Adipocyte (in vitro differentiated cells): ENCODE measurements around the gene PROSER3.

Experiments used
- DNase-seq: peaks from one replicate; pipeline ENCODE4 v3.0.0-alpha.2; 2015; ENCODE audit warnings: low read depth
- H3K27me3 ChIP-seq: replicated peaks from 2 replicates; pipeline ENCODE4 v1.7.0; 2013; ENCODE audit warnings: mild to moderate bottlenecking, low read length, moderate library complexity; ENCODE audit not compliant: control insufficient read depth, insufficient read depth
- H3K36me3 ChIP-seq: 2 replicates; pipeline ENCODE4 v1.7.0; 2013; ENCODE audit warnings: low read length, mild to moderate bottlenecking, moderate library complexity; ENCODE audit not compliant: control insufficient read depth, insufficient read depth, severe bottlenecking
- H3K4me1 ChIP-seq: 2 replicates; pipeline ENCODE4 v1.7.0; 2013; ENCODE audit warnings: mild to moderate bottlenecking, low read length, moderate library complexity; ENCODE audit not compliant: control insufficient read depth, insufficient read depth
- H3K4me3 ChIP-seq: 2 replicates; pipeline ENCODE4 v1.7.0; 2013; ENCODE audit warnings: mild to moderate bottlenecking, low read length, moderate library complexity
- H3K9ac ChIP-seq: 2 replicates; pipeline ENCODE4 v1.7.0; 2013; ENCODE audit warnings: mild to moderate bottlenecking, low read length, moderate library complexity
- H3K9me3 ChIP-seq: 2 replicates; pipeline ENCODE4 v1.7.0; 2013; ENCODE audit warnings: mild to moderate bottlenecking, low read length, moderate library complexity; ENCODE audit not compliant: control insufficient read depth

Gene PROSER3

DNA sequence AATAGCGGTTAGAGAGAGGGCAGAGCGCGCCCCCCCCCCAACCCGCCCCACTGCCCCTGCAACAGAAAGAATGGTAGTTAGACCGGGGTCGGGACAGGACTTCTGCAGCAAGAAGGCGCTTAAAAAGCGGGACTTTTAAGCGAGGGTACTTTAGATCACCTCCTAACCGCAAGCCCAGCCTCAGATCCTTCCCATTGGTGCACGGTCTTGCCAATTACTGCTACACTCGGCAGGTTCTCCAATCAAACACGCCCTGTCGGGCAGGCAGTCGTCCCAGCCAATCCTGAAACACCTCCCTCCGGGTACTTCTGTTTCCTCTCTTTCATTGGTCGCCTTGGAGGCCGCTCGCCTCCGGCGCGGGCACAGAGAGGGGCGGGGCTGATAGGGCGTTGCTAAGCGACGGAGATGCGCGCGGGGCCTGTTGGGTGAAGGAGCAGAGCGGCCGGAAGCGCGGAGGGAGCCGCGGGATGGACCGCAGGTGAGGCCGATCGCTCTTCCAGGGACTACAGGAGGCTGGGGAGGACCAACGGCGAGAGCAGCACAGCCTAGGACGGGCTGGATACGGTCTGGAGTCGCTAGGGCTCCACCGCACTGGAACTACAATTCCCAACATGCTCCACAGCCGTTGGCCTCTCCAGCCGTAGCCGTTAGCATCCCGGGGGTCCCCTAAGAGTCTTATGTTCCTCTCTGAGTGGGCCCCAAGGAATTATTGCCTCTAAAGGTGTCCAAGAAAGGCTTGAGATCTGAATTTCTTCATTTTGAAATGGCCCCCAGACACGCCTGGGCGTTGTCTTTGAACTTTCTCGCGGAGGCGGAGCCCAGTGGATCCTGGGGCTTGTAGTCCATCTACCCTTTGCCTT, at the start of gene PROSER3:
Gene PROSER3 (plus strand): TSS at position 428 of the 860 bp plus-strand sequence. CDS start 40 bp downstream, at position 468.
- H3K36me3 ChIP-seq, result peaks cover 20% of the 10 kb centered on the region

GRCh38 chr19:35708391-35708790, 49.6 kb upstream of the PROSER3 start:
- no peak for DNase-seq
- H3K27me3 ChIP-seq, result no peaks in the 10 kb centered on the region
- H3K4me1 ChIP-seq, result peaks cover 2% of the 10 kb centered on the region
- no peaks in the 10 kb centered on the region for H3K36me3 ChIP-seq
- H3K9ac ChIP-seq, result no peak overlapping the region
- no peaks in the 10 kb centered on the region for H3K9me3 ChIP-seq
- H3K4me3 ChIP-seq, result no peak overlapping the region

More for the DNA sequence above, at the start of gene PROSER3:
- Histone ChIP-seq H3K9ac (peak within 1 kb of the TSS; percentile 100), H3K27me3 (no peaks in the 10 kb centered on the region), H3K4me3 (peak within 1 kb of the TSS; percentile 98), H3K9me3 (no peaks in the 10 kb centered on the region), H3K4me1 (peaks cover 30% of the 10 kb centered on the region)
- DNase-seq, result peak; percentile 99

- Histone ChIP-seq H3K36me3 (no peaks in the 10 kb centered on the region), H3K9ac (no peak overlapping the region), H3K27me3 (no peaks in the 10 kb centered on the region), H3K4me1 (peaks cover 10% of the 10 kb centered on the region), H3K9me3 (no peaks in the 10 kb centered on the region), H3K4me3 (no peak overlapping the region)
- no peak for DNase-seq
Observed at GRCh38 chr19:35710784-35711723, 46.9 kb upstream of the PROSER3 start.

DNA sequence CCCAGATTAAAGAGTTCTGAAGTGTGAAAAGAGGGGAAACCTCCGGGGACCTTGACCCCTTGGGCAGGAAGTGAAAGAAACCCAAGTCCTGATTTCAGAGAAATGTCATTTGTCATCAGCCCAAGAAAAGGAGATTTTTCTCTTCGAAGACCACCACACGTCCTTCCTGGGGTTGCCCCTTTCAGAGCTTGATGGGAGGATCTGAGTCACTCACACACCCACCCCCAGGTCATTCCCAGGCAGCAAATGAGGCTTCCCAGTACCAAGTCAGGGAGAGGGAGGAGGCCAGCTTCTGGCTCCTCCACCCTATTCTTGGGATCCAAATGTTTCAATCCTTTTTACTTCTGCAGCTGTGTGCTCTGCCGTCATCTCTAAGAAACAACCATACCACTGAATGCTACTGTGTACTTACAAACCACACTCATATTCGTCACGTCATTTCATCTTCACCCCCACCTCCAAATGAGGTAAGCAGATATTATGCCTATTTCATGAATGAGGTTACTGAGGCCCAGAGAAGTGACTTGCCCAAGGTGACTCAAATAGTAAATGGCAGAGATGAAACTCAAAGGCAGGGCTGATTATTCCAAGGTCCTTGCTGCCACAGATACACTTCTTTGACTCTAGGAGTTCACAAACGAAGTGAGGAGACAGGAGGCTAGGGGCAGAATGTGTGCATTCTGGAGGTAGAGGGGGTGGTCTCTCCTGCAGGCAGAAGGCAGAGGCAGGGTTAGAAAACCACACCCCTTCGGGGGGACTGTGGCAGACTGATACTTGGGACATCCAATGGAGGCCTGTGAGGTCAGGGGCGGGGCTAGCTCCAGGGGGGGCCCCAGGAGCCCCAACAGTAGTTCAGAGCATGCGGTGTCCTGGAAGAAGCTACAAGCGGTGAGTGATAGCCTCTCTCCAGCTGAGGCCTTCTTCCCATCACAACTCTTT, 45.1 kb upstream of the PROSER3 start:
- Histone ChIP-seq H3K9me3 (no peaks in the 10 kb centered on the region), H3K9ac (no peak overlapping the region), H3K4me3 (no peak overlapping the region), H3K36me3 (no peaks in the 10 kb centered on the region), H3K27me3 (no peaks in the 10 kb centered on the region), H3K4me1 (peaks cover 14% of the 10 kb centered on the region)
- DNase-seq, result no peak

DNA sequence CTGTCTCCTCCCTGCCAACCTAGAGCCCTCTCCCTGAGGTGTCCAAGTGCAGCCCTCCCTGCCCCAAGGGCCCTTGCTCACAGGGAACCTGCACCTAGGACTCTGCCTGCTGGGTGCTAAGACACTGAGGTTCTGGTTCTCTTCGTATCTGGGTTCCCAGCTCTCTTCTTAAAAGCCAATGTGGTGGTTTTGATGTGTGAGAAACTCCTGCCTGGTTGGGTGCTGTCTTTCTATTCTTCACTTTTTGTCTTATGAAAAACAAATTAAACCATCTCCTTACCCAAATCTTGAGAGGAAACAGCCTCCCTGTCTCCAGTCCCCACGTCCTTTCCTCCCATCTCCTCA, 44.5 kb upstream of the PROSER3 start:
- H3K9ac ChIP-seq, result no peak overlapping the region
- DNase-seq, result no peak
- no peak overlapping the region for H3K4me3 ChIP-seq
- H3K27me3 ChIP-seq, result no peaks in the 10 kb centered on the region
- H3K36me3 ChIP-seq, result no peaks in the 10 kb centered on the region
- H3K4me1 ChIP-seq, result peaks cover 14% of the 10 kb centered on the region
- no peaks in the 10 kb centered on the region for H3K9me3 ChIP-seq

GRCh38 chr19:35713904-35714495, 44.0 kb upstream of the PROSER3 start:
- no peaks in the 10 kb centered on the region for H3K36me3 ChIP-seq
- H3K9ac ChIP-seq, result no peak overlapping the region
- H3K4me1 ChIP-seq, result peaks cover 17% of the 10 kb centered on the region
- DNase-seq, result no peak
- H3K4me3 ChIP-seq, result no peak overlapping the region
- H3K27me3 ChIP-seq, result no peaks in the 10 kb centered on the region
- no peaks in the 10 kb centered on the region for H3K9me3 ChIP-seq

GRCh38 chr19:35714601-35715354, 43.2 kb upstream of the PROSER3 start:
- H3K27me3 ChIP-seq, result no peaks in the 10 kb centered on the region
- H3K9me3 ChIP-seq, result no peaks in the 10 kb centered on the region
- H3K36me3 ChIP-seq, result no peaks in the 10 kb centered on the region
- no peak overlapping the region for H3K4me3 ChIP-seq
- no peak overlapping the region for H3K9ac ChIP-seq
- no peak for DNase-seq
- H3K4me1 ChIP-seq, result peaks cover 25% of the 10 kb centered on the region

- no peak overlapping the region for H3K9ac ChIP-seq
- no peak overlapping the region for H3K4me3 ChIP-seq
- no peaks in the 10 kb centered on the region for H3K9me3 ChIP-seq
- no peak for DNase-seq
- H3K27me3 ChIP-seq, result no peaks in the 10 kb centered on the region
- H3K4me1 ChIP-seq, result peaks cover 27% of the 10 kb centered on the region
- peaks cover 4% of the 10 kb centered on the region for H3K36me3 ChIP-seq
Observed at GRCh38 chr19:35715355-35715809, 42.6 kb upstream of the PROSER3 start.

DNA sequence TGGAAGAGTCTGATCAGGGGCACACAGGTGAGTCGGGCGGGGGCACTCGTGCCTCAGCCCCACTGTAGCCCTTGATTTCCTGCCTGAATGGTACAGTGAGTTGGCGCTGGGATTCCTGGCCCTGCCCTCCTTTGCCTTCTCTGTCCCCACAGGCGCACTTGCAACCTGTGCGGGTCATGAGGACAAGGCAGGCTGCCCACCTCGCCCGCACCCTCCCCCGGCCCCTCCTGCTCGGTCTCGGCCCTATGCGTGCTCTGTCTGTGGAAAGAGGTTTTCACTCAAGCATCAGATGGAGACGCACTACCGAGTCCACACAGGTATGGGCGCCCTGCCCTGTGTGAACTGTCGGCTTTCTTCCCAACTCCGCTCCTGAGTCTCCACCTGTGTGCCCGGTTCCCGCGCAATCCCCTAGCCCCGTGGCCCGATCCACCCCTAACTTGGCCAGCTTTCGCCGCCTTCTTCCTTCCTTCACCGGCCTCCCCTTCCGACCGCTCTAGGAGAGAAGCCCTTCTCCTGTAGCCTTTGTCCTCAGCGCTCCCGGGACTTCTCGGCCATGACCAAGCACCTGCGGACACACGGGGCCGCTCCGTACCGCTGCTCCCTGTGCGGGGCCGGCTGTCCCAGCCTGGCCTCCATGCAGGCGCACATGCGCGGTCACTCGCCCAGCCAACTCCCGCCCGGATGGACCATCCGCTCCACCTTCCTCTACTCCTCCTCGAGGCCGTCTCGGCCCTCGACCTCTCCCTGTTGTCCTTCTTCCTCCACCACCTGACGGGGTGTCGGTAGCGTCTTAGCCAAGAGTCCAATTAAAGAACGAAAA, 41.8 kb upstream of the PROSER3 start:
- H3K36me3 ChIP-seq, result peaks cover 8% of the 10 kb centered on the region
- peak; percentile 74 for DNase-seq

More for the DNA sequence above, 41.8 kb upstream of the PROSER3 start:
- H3K4me3 ChIP-seq, result peak overlapping the region; percentile 95
- H3K9me3 ChIP-seq, result no peaks in the 10 kb centered on the region
- H3K9ac ChIP-seq, result peak overlapping the region; percentile 91
- H3K4me1 ChIP-seq, result peaks cover 25% of the 10 kb centered on the region
- H3K27me3 ChIP-seq, result no peaks in the 10 kb centered on the region
